H9 (cell line): ENCODE measurements around the gene UBASH3A. TPM values are rescaled to one million over a fixed set of nuclear protein-coding genes. Genes with fewer than 3 reads are reported as not detected.

Experiments used
- DNase-seq: peaks from one replicate; pipeline ENCODE4 v3.0.0-alpha.2; 2017
- H2AFZ ChIP-seq: one replicate; pipeline ENCODE4 v1.6.1; 2013; ENCODE audit warnings: mild to moderate bottlenecking, low read length, control low read depth, moderate library complexity
- H2AK5ac ChIP-seq: 2 replicates; pipeline ENCODE4 v1.6.1; 2013; ENCODE audit warnings: low read length, control low read depth, mixed read lengths; ENCODE audit not compliant: insufficient read length
- H2BK120ac ChIP-seq: one replicate; pipeline ENCODE4 v1.6.1; 2013; ENCODE audit warnings: low read depth, mild to moderate bottlenecking, low read length, control low read depth, inconsistent platforms; ENCODE audit not compliant: poor library complexity, severe bottlenecking
- H2BK12ac ChIP-seq: 2 replicates; pipeline ENCODE4 v1.6.1; 2013; ENCODE audit warnings: low read length, control low read depth, mixed read lengths, low read depth; ENCODE audit not compliant: insufficient read length
- H2BK15ac ChIP-seq: 2 replicates; pipeline ENCODE4 v1.6.1; 2013; ENCODE audit warnings: low read depth, low read length, control low read depth
- H2BK20ac ChIP-seq: one replicate; pipeline ENCODE4 v1.6.1; 2013; ENCODE audit warnings: low read depth, mild to moderate bottlenecking, low read length, control low read depth, inconsistent platforms; ENCODE audit not compliant: poor library complexity, severe bottlenecking
- H2BK5ac ChIP-seq: 2 replicates; pipeline ENCODE4 v1.6.1; 2013; ENCODE audit warnings: low read length, control low read depth, mixed read lengths; ENCODE audit not compliant: insufficient read length
- H3K14ac ChIP-seq: 2 replicates; pipeline ENCODE4 v1.6.1; 2013; ENCODE audit warnings: low read length, control low read depth; ENCODE audit not compliant: insufficient read depth
- H3K18ac ChIP-seq: 2 replicates; pipeline ENCODE4 v1.6.1; 2013; ENCODE audit warnings: low read depth, mild to moderate bottlenecking, mixed read lengths, low read length, control low read depth; ENCODE audit not compliant: insufficient read length
- H3K23ac ChIP-seq: 2 replicates; pipeline ENCODE4 v1.6.1; 2013; ENCODE audit warnings: low read length, control low read depth, mixed read lengths, low read depth; ENCODE audit not compliant: insufficient read length
- H3K23me2 ChIP-seq: 2 replicates; pipeline ENCODE4 v1.6.1; 2013; ENCODE audit warnings: low read depth, mild to moderate bottlenecking, mixed read lengths, low read length, control low read depth; ENCODE audit not compliant: insufficient read length, poor library complexity, severe bottlenecking
- H3K27ac ChIP-seq: 2 replicates; pipeline ENCODE4 v1.5.1; 2013; ENCODE audit warnings: low read length, control low read depth, mixed read lengths, low read depth; ENCODE audit not compliant: insufficient read length
- H3K27me3 ChIP-seq: 2 replicates; pipeline ENCODE4 v1.6.1; 2013; ENCODE audit warnings: low read length, control low read depth, inconsistent platforms; ENCODE audit not compliant: insufficient read depth
- H3K4ac ChIP-seq: 2 replicates; pipeline ENCODE4 v1.6.1; 2013; ENCODE audit warnings: low read depth, mild to moderate bottlenecking, control low read depth, inconsistent platforms, low read length, moderate library complexity
- H3K4me1 ChIP-seq: 2 replicates; pipeline ENCODE4 v1.6.1; 2013; ENCODE audit warnings: low read length, control low read depth, inconsistent platforms; ENCODE audit not compliant: insufficient read depth
- H3K4me2 ChIP-seq: 2 replicates; pipeline ENCODE4 v1.6.1; 2013; ENCODE audit warnings: low read length, control low read depth, mixed read lengths; ENCODE audit not compliant: insufficient read length, insufficient read depth
- H3K56ac ChIP-seq: 2 replicates; pipeline ENCODE4 v1.6.1; 2013; ENCODE audit warnings: low read depth, mild to moderate bottlenecking, mixed read lengths, low read length, control low read depth; ENCODE audit not compliant: insufficient read length
- H3K79me1 ChIP-seq: 2 replicates; pipeline ENCODE4 v1.6.1; 2013; ENCODE audit warnings: low read depth, mild to moderate bottlenecking, moderate library complexity, low read length, control low read depth, inconsistent platforms; ENCODE audit not compliant: insufficient read depth, poor library complexity, severe bottlenecking
- H3K79me2 ChIP-seq: 2 replicates; pipeline ENCODE4 v1.6.1; 2013; ENCODE audit warnings: low read length, control low read depth, inconsistent platforms; ENCODE audit not compliant: insufficient read depth
- H3K9ac ChIP-seq: 2 replicates; pipeline ENCODE4 v1.6.1; 2013; ENCODE audit warnings: low read length, control low read depth, mixed read lengths; ENCODE audit not compliant: insufficient read length; ENCODE audit errors: extremely low read depth
- H3K9me3 ChIP-seq: one replicate; pipeline ENCODE4 v1.6.1; 2013; ENCODE audit warnings: low read depth, low read length, inconsistent platforms; ENCODE audit not compliant: control insufficient read depth
- H3T11ph ChIP-seq: one replicate; pipeline ENCODE4 v1.6.1; 2013; ENCODE audit warnings: mild to moderate bottlenecking, low read length, control low read depth, inconsistent platforms
- H4K20me1 ChIP-seq: one replicate; pipeline ENCODE4 v1.6.1; 2013; ENCODE audit not compliant: control insufficient read depth, insufficient read length, insufficient read depth
- H4K5ac ChIP-seq: 2 replicates; pipeline ENCODE4 v1.6.1; 2013; ENCODE audit warnings: low read depth, mild to moderate bottlenecking, mixed read lengths, low read length, control low read depth; ENCODE audit not compliant: insufficient read length
- H4K8ac ChIP-seq: replicated peaks from 2 replicates; pipeline ENCODE4 v1.6.1; 2013; ENCODE audit warnings: low read length, control low read depth, mixed read lengths, low read depth; ENCODE audit not compliant: insufficient read length
- H4K91ac ChIP-seq: 2 replicates; pipeline ENCODE4 v1.6.1; 2013; ENCODE audit warnings: low read depth, mild to moderate bottlenecking, moderate library complexity, mixed read lengths, low read length, control low read depth; ENCODE audit not compliant: insufficient read length
- H3K27ac Mint-ChIP-seq, 3 experiments: 2 replicates in 2 of 3; 3 replicates in 1 of 3; pipeline ENCODE4 v1.8.0; 2020 to 2021; ENCODE audit warnings: mixed read lengths in 3 of 3, mild to moderate bottlenecking in 1 of 3, moderate library complexity in 1 of 3
- H3K27me3 Mint-ChIP-seq: 2 replicates; pipeline ENCODE4 v1.8.0; 2021; ENCODE audit warnings: low read depth, mild to moderate bottlenecking, moderate library complexity, mixed read lengths
- H3K36me3 Mint-ChIP-seq, 3 experiments: 2 replicates in 2 of 3; 3 replicates in 1 of 3; pipeline ENCODE4 v1.8.0; 2020 to 2021; ENCODE audit warnings: low read depth in 3 of 3, mixed read lengths in 3 of 3; ENCODE audit not compliant: insufficient read depth in 1 of 3
- H3K4me1 Mint-ChIP-seq, 2 experiments: 2 replicates each; pipeline ENCODE4 v1.8.0; 2020; ENCODE audit warnings: mixed read lengths in 2 of 2
- H3K4me3 Mint-ChIP-seq, 2 experiments: 2 replicates in 1 of 2; 3 replicates in 1 of 2; pipeline ENCODE4 v1.8.0; 2020 to 2021; ENCODE audit warnings: mild to moderate bottlenecking in 2 of 2, mixed read lengths in 2 of 2, moderate library complexity in 1 of 2
- H3K9me3 Mint-ChIP-seq, 2 experiments: 2 replicates in 1 of 2; 3 replicates in 1 of 2; pipeline ENCODE4 v1.8.0; 2020; ENCODE audit warnings: mild to moderate bottlenecking in 2 of 2, mixed read lengths in 2 of 2, moderate library complexity in 1 of 2
- WGBS: extraction: QIAGEN DNeasy Blood & Tissue Kit; methylation state at CpG from one replicate; pipeline ENCODE4 v1.1.7; 2013; ENCODE audit warnings: missing lambda C conversion rate, low lambda C conversion rate, mixed read lengths; ENCODE audit not compliant: insufficient read length; ENCODE audit errors: extremely low coverage; 5-methylcytosine and 5-hydroxymethylcytosine counted together
- total RNA-seq: library from RNA; stranded (reverse); gene quantifications from 2 replicates; pipeline ENCODE4 v1.2.1, GENCODE V29; 2021
- TF ChIP-seq, protein P1 (sequence below): fragments of 200-600 bp; sonication (generic); conservative IDR thresholded peaks from 3 replicates; pipeline ENCODE4 v1.8.0; 2021; ENCODE audit warnings: antibody characterized with exemption, mild to moderate bottlenecking

UBASH3A gene
- total RNA-seq, 1 experiment from 2014 or later = not detected

DNA sequence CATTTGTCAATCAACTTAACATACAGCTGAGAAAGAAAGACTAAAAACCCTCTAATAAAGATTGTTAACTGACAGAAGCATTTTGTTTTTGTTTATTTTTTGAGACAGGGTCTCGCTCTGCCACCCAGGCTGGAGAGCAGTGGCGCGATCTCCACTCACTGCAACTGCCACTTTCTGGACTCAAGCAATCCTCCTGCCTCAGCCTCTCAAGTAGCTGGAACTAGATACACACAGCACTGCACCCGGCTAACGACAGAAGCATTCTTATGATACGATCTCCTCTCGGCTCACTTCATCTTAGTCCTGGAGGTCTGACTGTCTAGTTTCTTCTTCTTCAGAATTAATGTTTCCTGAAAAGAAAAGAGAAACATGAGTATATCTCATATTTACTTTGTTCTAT lies 68.8 kb downstream of the UBASH3A start:
- Histone ChIP-seq H3T11ph (no peak overlapping the region), H2BK20ac (no peak overlapping the region), H3K27ac (no peak overlapping the region), H3K79me2 (no peaks in the 10 kb centered on the region), H3K23me2 (no peaks in the 10 kb centered on the region), H3K9me3 (no peaks in the 10 kb centered on the region), H3K23ac (no peak overlapping the region), H4K8ac (no peak overlapping the region), H2BK5ac (no peak overlapping the region), H4K91ac (no peak overlapping the region), H3K4ac (no peak overlapping the region), H3K14ac (no peak overlapping the region), H3K79me1 (no peaks in the 10 kb centered on the region), H3K27me3 (no peaks in the 10 kb centered on the region), H3K4me1 (peaks cover 9% of the 10 kb centered on the region; the same call in 1 of the 2 replicates), H2AFZ (no peak overlapping the region), H2BK12ac (no peak overlapping the region), H2AK5ac (no peak overlapping the region), H3K56ac (no peak overlapping the region), H3K9ac (no peak overlapping the region), H3K18ac (no peak overlapping the region), H2BK15ac (no peak overlapping the region), H4K20me1 (no peaks in the 10 kb centered on the region), H3K4me2 (no peak overlapping the region), H2BK120ac (no peak overlapping the region), H4K5ac (no peak overlapping the region)
- Mint-ChIP-seq H3K27me3 (peaks cover 8% of the 10 kb centered on the region), H3K9me3 (no peaks in the 10 kb centered on the region), H3K36me3 (no peaks in the 10 kb centered on the region), H3K4me3 (no peak overlapping the region), H3K27ac (no peak overlapping the region), H3K4me1 (peaks cover 24 to 25% of the 10 kb centered on the region in 2 experiments)
- no peak for DNase-seq
- WGBS = no CpG with 5 or more reads among the region's 7 CpGs
- TF ChIP-seq, protein P1, sequence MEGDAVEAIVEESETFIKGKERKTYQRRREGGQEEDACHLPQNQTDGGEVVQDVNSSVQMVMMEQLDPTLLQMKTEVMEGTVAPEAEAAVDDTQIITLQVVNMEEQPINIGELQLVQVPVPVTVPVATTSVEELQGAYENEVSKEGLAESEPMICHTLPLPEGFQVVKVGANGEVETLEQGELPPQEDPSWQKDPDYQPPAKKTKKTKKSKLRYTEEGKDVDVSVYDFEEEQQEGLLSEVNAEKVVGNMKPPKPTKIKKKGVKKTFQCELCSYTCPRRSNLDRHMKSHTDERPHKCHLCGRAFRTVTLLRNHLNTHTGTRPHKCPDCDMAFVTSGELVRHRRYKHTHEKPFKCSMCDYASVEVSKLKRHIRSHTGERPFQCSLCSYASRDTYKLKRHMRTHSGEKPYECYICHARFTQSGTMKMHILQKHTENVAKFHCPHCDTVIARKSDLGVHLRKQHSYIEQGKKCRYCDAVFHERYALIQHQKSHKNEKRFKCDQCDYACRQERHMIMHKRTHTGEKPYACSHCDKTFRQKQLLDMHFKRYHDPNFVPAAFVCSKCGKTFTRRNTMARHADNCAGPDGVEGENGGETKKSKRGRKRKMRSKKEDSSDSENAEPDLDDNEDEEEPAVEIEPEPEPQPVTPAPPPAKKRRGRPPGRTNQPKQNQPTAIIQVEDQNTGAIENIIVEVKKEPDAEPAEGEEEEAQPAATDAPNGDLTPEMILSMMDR = no peak
